Esophagus mucosa (tissue), 1 donor: ENCODE data around the gene TMEM123. TPM values are rescaled to one million over a fixed set of nuclear protein-coding genes. Genes with fewer than 3 reads are reported as not detected.

ENCODE experiments used
- ATAC-seq: fragments of 200-7000 bp; cut with Tn5 transposase; one replicate; pipeline ENCODE4 v1.9.1; 2020
- total RNA-seq: library from RNA; stranded (reverse); gene quantifications from one replicate; pipeline ENCODE4 v1.2.4, GENCODE V29; 2023
- donor health status: DM: yes; HTN: yes; CAD: no.

Gene TMEM123
- total RNA-seq, 1 donor from 2014 or later, result 131 TPM

DNA sequence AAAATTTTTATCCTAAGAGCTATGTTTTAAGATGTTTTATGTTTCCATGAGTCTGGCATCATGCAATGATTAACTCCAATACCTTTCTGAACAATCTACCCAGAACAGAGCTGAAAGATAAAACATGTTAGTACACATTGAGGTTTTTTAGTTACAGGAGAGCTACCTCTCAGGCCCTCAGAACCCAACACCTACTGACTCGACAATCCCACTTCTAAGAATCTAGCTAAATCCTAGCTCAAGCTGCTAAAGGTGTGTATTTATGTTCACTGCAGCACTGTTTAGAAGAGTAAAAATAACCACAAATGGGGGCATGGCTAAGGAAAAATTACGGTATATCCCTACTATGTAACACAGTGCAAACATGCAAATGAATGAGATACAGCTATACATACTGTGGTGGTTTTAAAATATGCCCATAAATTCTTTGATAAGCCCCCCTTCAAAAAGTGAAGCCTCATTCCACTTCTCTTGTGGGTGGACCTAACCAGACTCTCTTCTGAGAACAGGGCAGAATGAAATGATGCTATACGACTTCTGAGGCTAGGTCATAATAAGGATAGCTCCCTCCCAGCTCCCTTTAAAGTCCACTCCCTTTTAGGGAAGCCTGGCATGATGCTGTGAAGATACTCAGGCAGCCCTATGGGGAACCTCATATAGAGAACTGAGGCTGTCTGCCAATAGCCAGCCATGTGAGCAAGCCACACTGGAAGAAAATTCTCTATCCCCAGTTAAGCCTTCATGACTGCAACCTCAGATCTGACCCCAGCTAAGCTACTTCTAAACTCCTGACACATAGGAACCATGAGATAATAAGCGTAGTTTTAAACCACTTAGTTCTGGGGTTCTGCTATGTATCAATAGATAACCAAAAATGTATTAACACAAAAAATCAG lies 29.5 kb downstream of the TMEM123 start:
- ATAC-seq, result no peak

DNA sequence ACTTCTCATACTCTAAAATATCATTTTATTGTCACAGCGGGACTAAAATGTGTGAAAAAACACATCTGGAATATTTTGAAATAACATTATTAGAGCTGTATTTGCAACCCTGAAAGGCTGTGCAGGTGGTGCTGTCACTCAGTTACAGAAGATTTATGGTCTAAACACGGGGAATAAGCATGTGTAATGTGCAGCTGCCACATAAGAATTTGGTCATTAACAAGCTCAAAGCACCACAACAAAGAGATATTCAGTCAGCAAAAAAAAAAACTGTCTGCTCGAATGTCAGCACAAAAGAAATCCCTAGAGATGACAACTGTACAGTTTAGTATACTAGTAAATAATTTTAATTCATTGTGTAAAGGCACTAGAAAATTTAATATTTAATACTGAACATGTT lies 31.3 kb downstream of the TMEM123 start:
- no peak for ATAC-seq

DNA sequence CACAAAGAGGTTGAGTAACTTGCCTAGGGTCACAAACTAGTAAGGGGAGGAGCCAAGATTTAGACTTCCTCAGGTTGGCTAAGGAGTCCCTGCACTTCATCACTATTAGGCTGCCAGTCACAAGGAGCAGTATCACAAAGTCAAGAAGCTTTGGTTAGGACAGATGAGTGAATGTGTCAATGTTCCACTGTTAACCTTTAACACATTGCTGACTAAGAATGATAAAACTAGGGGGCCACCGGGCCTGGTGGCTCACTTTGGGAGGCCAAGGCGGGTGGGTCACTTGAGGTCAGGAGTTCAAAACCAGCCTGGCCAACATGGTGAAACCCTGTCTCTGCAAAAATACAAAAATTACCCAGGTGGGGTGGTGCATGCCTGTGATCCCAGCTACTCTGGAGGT lies 32.0 kb downstream of the TMEM123 start:
- no peak for ATAC-seq

DNA sequence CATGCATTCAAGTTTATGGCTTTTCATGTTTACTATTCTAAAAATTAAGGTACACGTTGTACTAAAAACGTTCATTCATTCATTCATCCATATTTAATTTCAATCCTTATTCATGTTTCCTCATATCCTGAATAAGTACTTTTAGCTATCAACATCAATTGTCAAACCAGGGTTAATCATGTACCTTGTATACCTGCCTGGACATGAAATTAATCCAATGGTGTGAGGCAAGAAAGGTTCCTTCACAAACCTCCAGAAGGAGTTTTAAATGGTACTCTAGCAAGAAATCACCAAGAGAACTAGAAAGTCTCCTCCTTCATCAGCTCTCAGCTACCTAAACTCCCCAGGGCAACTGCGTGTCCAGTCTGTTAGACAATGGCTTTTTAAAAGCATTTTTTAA lies 33.4 kb downstream of the TMEM123 start:
- peak; percentile 82 for ATAC-seq

DNA sequence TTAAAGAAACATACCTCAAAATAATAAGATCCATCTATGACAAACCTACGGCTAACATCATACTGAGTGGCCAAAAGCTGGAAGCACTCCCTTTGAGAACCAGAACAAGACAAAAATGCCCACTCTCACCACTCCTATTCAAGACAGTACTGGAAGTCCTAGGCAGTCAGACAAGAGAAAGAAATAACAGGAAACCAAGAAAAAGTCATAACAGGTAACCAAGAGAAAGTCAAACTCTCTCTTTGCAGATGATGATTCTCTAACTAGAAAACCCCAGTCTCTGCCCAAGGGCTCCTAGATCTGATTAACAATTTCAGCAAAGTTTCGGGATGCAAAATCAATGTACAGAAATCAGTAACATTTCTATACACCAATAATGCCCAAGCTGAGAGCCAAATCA lies 35.6 kb downstream of the TMEM123 start:
- no peak for ATAC-seq

DNA sequence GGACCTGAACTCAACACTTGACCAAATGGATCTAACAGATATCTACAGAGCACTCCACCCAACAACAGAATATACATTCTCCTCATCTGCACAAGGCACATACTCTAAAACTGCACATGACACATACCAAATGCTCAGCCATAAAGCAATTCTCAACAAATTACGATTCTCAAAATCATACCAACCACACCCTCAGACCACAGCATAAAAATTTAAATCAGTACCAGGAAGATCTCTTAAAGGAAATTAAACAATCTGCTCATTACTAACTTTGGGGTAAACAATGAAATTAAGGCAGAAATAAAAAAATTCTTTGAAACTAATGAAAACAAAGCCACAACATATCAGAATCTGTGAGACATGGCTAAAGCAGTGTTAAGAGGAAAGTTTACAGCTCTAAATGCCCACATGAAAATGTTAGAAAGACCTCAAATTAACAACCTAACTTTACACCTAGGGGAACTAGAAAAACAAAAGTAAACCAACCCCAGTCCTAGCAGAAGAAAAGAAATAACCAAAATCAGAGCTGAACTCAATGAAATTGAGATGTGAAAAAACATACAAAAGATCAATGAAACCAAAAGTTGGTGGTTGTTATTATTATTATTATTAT lies 37.2 kb downstream of the TMEM123 start:
- ATAC-seq, result no peak

DNA sequence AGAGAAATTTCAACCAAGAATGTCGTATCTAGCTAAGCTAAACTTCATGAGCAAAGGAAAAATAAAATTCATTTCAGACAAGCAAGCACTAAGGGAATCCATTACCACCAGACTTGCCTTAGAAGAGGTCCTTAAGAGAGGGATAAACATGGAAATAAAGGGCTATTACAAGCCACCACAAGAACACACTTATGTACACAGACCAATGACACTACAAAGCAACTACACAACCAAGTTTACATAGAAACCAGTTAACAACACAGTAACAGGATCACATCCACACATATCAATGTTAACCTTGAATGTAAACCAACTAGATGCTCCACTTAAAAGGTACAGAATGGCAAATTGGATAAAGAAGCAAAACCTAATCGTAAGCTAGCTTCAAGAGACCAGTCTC lies 38.0 kb downstream of the TMEM123 start:
- no peak for ATAC-seq

DNA sequence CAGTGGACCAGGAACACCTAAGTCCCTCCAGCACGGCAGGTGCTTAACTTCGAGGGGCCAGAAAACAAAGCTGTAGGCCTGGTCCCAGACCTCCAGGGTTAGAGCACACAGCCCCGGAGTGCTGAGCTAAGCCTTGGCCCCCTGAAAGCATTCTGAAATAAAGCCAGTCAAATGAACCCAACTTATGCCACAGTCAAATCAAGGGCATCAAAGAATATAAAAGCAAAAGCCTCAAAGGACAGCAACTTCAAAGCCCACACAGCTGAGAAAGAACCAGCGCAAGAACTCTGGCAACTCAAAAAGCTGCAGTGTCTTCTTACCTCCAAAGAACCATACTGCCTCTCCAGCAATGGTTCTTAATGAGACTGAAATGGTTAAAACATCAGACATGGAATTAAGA lies 39.1 kb downstream of the TMEM123 start:
- no peak for ATAC-seq

DNA sequence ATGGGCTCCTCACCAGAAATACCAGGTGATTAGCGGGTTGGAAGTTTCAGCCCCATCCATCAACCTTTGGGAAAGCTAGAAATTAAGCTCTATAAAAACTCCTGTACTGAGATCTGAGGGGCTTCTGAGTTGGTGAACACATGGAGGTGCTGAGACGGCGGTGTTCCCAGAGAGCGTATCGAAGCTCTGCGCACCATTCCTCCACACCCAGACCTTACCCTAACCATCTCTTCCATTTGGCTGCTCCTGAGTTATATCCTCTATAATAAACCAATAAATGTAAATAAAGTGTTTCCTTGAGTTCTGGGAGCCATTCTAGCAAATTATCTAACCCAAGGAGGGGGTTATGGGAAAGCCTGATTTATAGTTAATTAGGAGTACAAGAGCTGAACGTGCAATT lies 41.4 kb downstream of the TMEM123 start:
- no peak for ATAC-seq

DNA sequence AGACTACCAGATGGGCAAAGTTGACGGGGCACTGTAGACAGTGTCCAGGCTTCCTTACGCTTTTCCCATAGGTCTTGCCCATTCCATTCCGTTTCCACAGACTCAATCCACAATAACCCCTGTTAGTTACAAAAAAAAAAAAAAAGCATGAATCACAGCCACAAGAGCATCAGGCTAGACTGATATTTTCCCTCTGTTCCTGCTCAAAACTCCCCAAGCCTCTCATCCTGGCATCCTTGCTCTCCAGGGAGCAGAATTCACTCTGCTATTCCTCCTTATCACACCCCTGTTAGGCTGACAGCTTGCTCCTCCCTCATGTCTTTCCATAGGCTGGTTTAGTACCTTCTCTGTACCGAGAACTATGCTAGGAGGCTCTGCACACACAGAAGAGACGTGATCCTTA lies 42.2 kb downstream of the TMEM123 start:
- ATAC-seq, result no peak

DNA sequence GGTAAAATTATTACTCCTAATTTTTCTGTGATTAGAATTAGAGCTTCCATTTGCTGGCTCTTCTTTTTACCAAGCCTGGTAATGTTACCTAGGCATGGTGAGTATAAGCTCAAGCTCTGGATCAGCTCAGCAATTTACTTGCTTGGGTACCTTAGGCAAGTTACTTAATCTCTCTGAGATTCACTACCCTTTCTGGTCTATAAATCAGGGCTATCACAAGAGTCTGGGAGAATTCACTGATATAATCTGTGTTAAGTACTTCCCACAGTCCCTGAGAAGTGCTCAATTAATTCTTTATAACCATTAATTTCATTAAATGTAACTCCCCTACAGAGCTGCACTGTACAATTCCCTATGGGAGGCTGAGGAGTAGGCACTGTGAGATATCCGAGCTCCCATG lies 44.2 kb downstream of the TMEM123 start:
- no peak for ATAC-seq

DNA sequence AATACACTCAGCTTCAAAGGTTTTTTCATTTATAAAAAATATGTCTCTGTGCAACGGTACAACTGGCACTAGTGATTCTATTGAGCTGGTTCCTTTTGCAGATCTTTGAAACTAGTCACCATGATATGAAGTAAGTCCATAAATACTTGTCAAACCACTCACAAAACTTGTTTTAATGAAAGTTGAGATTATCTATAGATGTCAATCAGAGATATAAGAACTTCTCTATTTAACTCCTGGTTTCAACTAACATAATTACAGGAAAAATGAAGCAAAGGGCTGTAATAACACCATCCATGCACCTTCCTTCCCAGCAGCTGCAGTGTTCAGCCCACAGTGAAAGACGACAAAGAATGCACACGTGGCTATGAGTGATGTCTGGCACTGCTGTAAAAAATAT lies 44.7 kb downstream of the TMEM123 start:
- ATAC-seq, result no peak

DNA sequence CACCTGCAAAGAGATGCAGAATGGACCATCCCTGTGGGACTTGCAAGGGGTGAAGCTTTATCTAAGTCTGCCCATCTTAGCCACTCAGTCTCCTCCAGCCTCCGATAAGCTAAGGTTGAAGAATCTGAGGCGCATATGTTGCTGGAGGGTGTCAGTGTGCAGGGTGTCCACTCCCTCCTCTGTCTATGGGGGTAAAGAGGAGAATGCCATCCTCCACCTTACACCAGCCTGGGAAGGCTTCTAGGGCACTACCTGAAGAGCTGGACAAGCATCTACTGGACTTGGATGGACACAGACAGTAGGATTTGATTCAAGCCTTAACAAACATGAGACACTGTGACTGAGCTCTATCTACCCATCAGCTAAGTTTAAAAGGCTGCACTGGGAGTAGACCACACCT lies 46.5 kb downstream of the TMEM123 start:
- ATAC-seq, result no peak

DNA sequence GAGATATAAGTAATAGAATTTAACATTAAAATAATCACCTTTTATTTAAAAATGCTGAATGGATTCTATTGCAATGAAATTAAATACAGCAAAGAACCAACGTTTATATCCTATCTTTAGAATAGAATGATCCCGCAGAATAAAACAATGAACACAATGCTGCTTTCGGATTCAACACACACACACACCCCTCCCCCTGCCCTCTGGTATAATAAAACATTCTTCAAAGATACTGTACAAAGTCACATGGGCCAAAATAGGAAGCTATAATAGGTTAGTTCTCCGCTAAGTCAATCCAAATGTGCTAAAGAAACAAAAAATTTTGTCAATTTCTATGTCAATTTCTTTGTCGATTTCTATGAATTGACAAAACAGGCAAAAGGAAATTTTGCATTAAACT lies 47.1 kb downstream of the TMEM123 start:
- ATAC-seq, result no peak

DNA sequence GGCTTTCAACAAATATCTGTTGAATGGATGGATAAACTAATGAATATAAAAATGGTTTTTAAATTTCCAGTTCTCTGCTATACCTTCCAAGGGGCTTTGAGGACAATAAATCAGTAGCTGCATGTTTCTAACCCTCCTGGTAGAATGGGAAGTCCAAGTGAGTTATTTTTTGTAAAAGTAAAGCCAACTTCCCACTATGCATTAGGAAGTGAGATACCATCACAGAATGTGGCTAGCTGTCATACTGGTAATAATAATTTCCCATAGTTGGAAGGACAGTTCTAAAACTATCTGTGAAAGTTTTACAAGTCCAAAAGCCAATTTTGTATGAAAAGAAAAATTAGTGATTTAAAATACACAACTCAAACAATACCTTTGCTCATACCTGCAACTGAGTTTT lies 50.0 kb downstream of the TMEM123 start:
- no peak for ATAC-seq

DNA sequence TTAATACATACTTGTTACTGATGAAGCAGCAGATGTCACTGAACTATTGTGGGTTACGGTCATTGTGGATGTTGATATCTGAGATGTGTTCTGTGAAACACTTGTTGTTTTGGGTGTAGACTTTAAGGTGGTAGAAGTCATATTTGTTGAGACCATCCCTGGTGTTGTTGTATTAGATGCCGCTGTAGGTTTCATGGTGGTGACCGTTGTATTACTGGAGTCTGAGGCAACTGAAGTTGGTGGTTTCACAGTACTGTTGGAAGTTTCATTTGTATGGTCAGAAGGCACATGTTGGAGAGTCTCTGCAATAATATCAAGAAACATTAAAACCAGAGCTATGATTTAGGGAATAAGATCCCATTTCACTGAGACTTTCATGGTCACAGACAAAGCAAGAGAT lies 50.7 kb downstream of the TMEM123 start:
- no peak for ATAC-seq

DNA sequence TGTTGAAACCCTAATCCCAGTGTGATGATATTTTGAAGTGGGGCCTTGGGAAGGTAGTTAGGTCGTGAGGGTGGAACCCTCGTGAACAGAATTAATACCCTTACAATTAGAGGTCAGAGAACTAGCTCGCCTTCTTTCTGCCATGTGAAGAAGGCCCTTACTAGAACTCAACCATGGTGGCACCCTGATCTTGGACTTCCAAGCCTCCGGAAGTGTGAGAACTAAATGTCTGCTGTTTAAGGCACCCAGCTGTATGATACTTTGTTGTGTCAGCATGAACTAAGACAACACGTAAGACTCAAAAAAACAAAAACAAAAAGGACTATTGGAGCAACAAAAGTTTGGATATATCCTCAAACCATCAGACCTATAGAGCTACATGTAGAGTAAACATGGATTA lies 52.0 kb downstream of the TMEM123 start:
- no peak for ATAC-seq

DNA sequence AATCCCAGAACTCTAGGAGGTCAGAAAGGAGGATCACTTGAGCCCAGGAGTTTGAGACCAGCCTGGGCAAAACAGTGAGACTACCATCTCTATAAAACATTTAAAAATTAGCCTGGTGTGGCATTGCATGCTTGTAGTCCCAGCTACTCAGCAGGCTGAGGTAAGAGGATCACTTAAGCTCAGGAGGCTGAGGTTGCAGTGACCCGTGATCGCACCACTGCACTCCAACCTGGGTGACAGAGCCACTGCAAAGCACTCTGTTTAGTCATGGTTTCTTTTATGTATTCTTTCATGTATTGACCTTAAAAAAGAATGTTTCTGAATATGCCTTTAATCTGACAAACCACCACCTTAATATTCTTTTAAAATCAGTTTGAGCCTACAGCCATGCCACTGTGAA lies 53.4 kb downstream of the TMEM123 start:
- peak; percentile 55 for ATAC-seq

DNA sequence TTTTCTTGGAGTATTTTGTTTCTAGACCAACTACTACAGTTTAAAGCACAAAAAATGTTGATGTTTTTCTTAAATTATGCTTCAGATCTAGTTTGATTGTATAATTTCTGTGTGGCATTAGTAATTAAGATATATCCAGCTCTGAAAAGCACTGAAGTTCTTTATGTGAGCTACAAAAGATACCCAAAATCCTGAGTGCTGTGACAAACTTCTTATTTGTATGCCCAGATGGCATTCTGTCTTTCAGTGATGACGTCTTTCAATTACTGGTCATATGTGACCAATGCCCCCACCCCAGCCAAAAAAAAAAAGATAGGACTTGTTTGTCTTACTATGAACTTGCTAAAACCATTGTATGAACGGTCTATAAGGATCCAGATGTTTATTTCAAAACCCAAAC lies 54.3 kb downstream of the TMEM123 start:
- no peak for ATAC-seq

DNA sequence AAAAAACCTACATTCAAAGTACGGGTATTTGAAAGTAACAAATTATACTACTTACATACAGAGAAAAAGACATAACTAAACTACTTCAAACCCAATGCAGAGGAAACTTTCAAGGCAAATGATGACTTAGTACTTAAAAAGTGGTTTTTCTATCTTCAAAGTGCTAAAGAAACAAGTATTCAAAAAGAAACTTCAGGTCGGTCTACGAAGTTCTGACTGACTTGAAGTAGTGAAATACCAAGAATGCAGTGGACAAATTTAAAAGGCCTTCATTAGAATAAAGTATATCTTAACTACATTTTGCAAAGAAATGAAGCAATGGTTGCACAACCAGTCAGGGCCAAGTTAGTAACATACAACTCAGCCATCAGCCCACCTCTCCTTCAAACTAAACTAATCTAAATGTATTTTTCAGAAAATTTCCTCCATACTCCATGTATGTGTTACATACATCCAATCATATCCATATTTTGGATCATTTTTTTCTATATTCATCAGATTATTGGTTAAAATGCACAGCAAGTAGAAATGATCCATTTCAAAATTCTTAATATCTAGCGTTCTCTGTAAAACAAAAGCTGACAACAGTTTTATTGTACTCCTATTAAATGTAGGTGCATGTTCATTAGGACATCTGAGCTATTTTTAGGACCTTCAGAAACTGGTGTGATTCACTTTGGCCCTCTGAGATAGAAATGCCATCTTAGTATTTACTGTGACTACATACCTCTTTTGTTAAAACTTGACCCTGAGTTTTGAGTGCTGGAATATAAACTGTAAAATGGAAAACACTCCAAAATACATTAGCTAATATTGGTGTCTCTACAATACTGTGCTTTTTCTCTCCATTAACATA lies 55.6 kb downstream of the TMEM123 start:
- no peak for ATAC-seq

DNA sequence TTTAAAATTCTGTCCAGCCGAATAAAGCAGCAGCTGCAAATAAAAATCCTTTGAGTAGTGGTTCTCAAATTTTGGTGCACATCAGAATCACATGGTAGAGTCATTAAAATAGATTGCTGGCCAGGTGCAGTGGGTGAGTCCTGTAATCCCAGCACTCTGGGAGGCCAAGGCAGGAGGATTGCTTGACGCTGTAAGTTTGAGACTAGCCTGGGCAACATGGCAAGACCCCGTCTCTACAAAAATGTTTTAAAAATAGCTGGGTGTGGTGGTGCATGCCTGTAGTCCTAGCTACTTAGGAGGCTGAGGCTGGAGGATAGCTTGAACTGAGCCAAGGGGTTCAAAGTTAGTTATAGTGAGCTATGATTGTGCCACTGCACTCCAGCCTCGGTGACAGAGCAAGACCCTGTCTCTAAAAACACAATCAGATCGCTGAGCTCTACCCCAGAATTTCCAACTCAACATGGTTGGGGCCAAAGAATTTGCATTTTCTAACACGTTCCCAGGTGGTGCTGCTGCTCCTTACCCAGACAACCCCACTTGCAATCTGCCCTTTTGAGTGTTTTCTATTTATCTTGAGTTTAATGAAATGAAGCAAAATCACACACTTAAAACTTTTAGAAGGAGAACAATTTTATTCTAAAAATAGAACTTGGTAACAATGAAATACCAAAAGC lies 56.7 kb downstream of the TMEM123 start:
- no peak for ATAC-seq

DNA sequence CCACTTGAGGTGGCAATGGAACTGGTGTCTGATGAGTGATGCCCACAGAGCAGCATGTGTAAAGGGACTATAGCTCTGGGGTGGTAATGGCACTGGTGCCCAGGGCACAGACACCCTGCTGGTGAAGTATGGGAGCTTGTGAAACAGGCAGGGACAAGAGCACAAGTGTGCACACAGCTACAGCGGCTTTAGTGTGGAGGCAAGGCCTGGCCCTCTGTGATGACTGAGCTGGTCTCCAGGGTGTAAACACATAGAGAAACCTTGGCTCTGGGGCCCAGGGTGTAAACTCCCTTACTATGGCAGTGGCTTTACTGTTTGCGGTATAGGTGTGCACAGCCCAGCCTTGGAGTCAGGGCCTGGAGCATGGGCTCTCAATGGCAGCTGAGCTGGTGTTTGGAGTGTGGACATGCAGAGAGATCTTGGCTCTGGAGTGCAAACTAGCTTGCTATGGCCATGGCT lies 59.3 kb downstream of the TMEM123 start:
- no peak for ATAC-seq
